HepG2 (cell line): ENCODE measurements around the gene BTBD19.

Source experiments
- EP300 ChIP-seq, 3 experiments: sonication (generic) in 1 of 3; formaldehyde crosslinking in 1 of 3; IDR thresholded peaks; 2 replicates each; pipeline versions ENCODE4 v1.5.1 to v1.6.1; 2011 to 2020; ENCODE audit warnings: low read depth in 2 of 3, low read length in 2 of 3, borderline replicate concordance in 1 of 3, improper control_type of control experiment in 1 of 3, mild to moderate bottlenecking in 1 of 3, missing genetic modification reagents in 1 of 3, moderate library complexity in 1 of 3
- HNRNPLL ChIP-seq: fragments of 200-400 bp; formaldehyde crosslinking; IDR thresholded peaks from 2 replicates; pipeline ENCODE4 v1.6.1; 2017; ENCODE audit warnings: mild to moderate bottlenecking, low read depth, low read length; ENCODE audit not compliant: poor library complexity, severe bottlenecking
- KDM2A ChIP-seq: sonication (generic); formaldehyde crosslinking; IDR thresholded peaks from 2 replicates; pipeline ENCODE4 v1.4.0; 2020; ENCODE audit warnings: low read depth, missing genetic modification reagents, borderline replicate concordance
- MAFK ChIP-seq, 2 experiments: IDR thresholded peaks in 1 of 2; conservative IDR thresholded peaks in 1 of 2; 2 replicates each; pipeline ENCODE4 v1.6.1; 2011; ENCODE audit warnings: improper control_type of control experiment in 2 of 2, low read length in 2 of 2
- NR1H2 ChIP-seq: sonication (generic); formaldehyde crosslinking; IDR thresholded peaks from 2 replicates; pipeline ENCODE4 v1.8.1; 2022; ENCODE audit warnings: low read depth, missing genetic modification reagents, borderline replicate concordance
- PAX8 ChIP-seq: sonication (generic); formaldehyde crosslinking; IDR thresholded peaks from 2 replicates; pipeline ENCODE4 v1.8.0; 2022; ENCODE audit warnings: mild to moderate bottlenecking, missing genetic modification reagents, borderline replicate concordance
- POGZ ChIP-seq: sonication (generic); formaldehyde crosslinking; IDR thresholded peaks from 2 replicates; pipeline ENCODE4 v1.4.0; 2020; ENCODE audit warnings: mild to moderate bottlenecking, missing genetic modification reagents
- RELA ChIP-seq: sonication (generic); formaldehyde crosslinking; IDR thresholded peaks from 2 replicates; pipeline ENCODE4 v1.4.0; 2020; ENCODE audit warnings: missing genetic modification reagents
- YY1 ChIP-seq: IDR thresholded peaks from 2 replicates; pipeline ENCODE4 v1.6.1; 2011; ENCODE audit warnings: low read length, low read depth, moderate library complexity, mild to moderate bottlenecking; ENCODE audit not compliant: insufficient read depth, insufficient replicate concordance
- ZNF274 ChIP-seq: sonication (generic); formaldehyde crosslinking; IDR thresholded peaks from 2 replicates; pipeline ENCODE4 v1.5.1; 2020; ENCODE audit warnings: mild to moderate bottlenecking, missing genetic modification reagents
- ZNF383 ChIP-seq: sonication (generic); formaldehyde crosslinking; IDR thresholded peaks from 2 replicates; pipeline ENCODE4 v1.4.0; 2020; ENCODE audit warnings: missing genetic modification reagents, mild to moderate bottlenecking, borderline replicate concordance
- ZNF552 ChIP-seq: sonication (generic); formaldehyde crosslinking; IDR thresholded peaks from 2 replicates; pipeline ENCODE4 v1.9.0; 2022; ENCODE audit warnings: missing genetic modification reagents, mild to moderate bottlenecking, borderline replicate concordance
- TF ChIP-seq, protein P1 (sequence below): IDR thresholded peaks from 2 replicates; pipeline ENCODE4 v1.6.1; 2016
- TF ChIP-seq, protein P2 (sequence below): IDR thresholded peaks from 2 replicates; pipeline ENCODE4 v1.6.1; 2012; ENCODE audit warnings: inconsistent platforms

DNA sequence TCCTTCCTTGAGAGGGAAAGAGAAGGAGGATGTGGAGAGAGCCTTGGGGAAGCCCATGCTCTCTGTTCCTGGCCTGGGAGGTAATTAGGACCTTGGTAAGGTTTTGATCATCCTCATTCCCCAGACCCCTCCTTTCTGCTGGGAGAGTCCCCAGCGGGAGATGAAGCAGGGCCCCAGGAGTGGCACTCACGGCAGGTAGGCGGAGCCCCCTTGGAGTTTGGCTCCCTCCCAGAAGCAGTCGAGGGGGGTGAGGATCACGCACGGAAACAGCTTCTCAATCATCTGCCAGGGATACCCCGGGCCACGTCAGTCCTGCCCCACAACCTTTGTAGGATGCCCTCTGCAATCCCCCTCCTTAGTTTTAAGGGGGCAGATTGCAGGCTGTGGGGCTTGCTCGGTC is 23.2 kb downstream of the BTBD19 start:
- TF ChIP-seq NR1H2 (no peak), POGZ (CRISPR knock-in tag) (no peak), KDM2A (CRISPR knock-in tag) (no peak), EP300 (IDR thresholded peaks at IDR 0.05; ENCODE audit: low read depth in 2 of 2, low read length in 2 of 2) (no peak), EP300 (CRISPR knock-in tag; IDR thresholded peaks at IDR 0.05; ENCODE audit: borderline replicate concordance) (no peak), ZNF552 (no peak), MAFK (conservative IDR thresholded peaks at IDR 0.05 in 1 of 2, IDR thresholded peaks at IDR 0.05 in 1 of 2; ENCODE audit: low read length in 2 of 2) (no peak), ZNF274 (CRISPR knock-in tag) (no peak), YY1 (no peak), PAX8 (no peak), RELA (CRISPR knock-in tag) (no peak), HNRNPLL (no peak), ZNF383 (no peak)
- TF ChIP-seq, protein P1, sequence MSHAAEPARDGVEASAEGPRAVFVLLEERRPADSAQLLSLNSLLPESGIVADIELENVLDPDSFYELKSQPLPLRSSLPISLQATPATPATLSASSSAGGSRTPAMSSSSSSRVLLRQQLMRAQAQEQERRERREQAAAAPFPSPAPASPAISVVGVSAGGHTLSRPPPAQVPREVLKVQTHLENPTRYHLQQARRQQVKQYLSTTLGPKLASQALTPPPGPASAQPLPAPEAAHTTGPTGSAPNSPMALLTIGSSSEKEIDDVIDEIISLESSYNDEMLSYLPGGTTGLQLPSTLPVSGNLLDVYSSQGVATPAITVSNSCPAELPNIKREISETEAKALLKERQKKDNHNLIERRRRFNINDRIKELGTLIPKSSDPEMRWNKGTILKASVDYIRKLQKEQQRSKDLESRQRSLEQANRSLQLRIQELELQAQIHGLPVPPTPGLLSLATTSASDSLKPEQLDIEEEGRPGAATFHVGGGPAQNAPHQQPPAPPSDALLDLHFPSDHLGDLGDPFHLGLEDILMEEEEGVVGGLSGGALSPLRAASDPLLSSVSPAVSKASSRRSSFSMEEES (CRISPR knock-in tag): no peak
- TF ChIP-seq, protein P2, sequence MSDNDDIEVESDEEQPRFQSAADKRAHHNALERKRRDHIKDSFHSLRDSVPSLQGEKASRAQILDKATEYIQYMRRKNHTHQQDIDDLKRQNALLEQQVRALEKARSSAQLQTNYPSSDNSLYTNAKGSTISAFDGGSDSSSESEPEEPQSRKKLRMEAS: no peak
